GM19193 (cell line): Measurements from ENCODE around the gene HDAC4.

Experiments used
- POLR2A ChIP-seq: IDR thresholded peaks from 4 replicates; pipeline ENCODE4 v1.6.1; 2011; ENCODE audit not compliant: insufficient read depth, insufficient read length; ENCODE audit errors: extremely low read depth

HDAC4 gene

GRCh38 chr2:239304533-239305221 lies 96.1 kb downstream of the HDAC4 start:
- TF ChIP-seq POLR2A: no peak

GRCh38 chr2:239303711-239304532 lies 96.9 kb downstream of the HDAC4 start:
- no peak for TF ChIP-seq POLR2A

DNA sequence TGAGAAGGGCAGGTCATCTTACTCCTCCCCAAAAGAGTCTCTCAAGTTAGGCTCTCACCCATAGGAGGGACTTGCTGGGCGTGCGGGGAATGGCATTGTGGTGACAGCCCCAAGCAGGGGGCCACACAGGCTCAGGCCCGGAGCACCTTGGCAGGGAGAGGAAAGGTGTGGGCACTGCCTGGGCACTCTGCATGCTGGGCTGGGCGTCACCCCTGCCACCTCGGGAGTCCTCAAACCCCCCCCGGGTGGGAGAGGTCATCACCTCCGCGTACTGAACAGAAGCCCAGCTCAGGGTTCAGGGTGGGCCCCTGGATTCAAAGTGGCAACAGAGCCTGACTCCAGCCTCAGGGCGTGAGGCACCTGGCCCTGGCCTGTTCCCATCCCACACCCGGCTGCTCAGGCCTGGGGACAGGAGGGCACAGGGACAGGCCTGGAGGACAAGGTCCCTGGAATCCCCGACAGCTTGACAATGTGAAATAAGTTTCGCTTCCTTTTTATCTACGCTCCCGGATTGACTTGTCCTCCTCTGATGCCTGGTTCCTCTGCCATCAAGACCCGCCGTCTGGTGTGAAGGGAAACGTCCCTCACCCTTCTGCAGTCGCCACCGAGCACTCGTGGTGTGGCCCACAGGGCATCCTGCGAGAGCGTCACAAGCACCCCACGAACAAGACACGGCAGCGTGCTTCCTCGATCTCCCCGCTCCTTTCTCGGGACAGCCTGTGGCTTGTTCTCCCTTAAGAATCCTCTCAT lies 97.8 kb downstream of the HDAC4 start:
- no peak for TF ChIP-seq POLR2A

DNA sequence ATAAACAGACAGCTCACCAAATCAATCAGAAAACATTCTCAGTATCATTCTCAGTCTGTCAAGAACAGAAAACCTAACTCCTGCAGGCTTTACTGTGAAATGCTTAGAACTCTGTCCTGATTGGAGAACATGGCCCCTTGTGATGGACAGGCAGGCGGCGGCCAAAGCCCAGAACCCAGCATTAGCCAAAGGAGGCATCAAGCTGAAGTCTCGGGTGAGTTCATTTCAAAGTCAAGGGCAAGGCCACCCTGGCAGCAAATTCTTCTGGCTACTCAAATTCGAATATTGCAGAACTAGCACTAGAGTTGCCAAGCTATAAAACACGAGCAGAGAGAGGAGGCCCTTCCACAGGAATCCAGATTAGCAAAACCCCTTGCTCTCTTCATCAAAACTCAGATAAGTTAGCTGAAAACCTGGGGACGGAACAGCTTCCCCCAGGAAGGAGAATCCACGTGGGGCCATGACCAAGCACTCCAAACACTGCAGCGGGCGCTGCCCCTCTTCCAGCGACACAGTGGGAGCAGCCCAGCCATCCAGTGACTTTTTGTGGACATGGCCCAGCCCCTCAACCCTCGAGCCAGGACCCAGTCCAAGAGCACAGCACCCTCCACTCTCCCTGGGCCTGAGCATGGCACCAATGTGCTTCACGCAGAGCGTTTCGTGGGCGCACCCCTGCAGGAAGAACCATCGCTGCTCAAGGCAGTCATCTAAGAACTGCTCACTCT lies 98.6 kb downstream of the HDAC4 start:
- TF ChIP-seq POLR2A: no peak

- no peak for TF ChIP-seq POLR2A
Observed at GRCh38 chr2:239300871-239301735, 99.7 kb downstream of the HDAC4 start.

DNA sequence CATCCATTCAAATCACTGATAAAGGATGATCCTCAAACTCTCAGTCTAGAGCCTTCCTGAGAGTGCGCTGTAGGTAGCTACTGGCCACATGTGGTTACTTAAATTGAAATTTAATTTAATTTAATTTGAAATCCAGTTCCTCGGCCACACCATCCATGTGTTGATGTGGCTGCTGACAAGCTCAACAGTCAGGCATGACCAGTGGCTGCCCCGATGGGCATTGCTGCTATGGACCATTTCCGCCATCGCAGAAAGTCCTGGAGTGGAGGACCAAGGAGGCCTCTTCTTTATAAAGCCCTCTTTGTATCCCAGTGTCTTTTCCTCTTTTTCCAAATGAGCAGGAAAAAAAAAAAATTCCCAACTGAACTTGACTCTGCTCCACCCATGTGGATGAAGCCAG lies 100.6 kb downstream of the HDAC4 start:
- TF ChIP-seq POLR2A: no peak

GRCh38 chr2:239299218-239299939 lies 101.4 kb downstream of the HDAC4 start:
- no peak for TF ChIP-seq POLR2A

GRCh38 chr2:239298116-239298804 lies 102.6 kb downstream of the HDAC4 start:
- TF ChIP-seq POLR2A: no peak

GRCh38 chr2:239297142-239298004 lies 103.4 kb downstream of the HDAC4 start:
- TF ChIP-seq POLR2A: no peak

GRCh38 chr2:239296020-239296932 lies 104.5 kb downstream of the HDAC4 start:
- TF ChIP-seq POLR2A: no peak
